K562 (cell line): ENCODE data around the gene ERGIC1. TPM values are rescaled to one million over a fixed set of nuclear protein-coding genes. Genes with fewer than 3 reads are reported as not detected.
A peak's percentile ranks its signal among the peaks of the same experiment; 100 is the strongest.

Experiments
- CREM ChIP-seq: IDR thresholded peaks from 2 replicates; pipeline ENCODE4 v1.6.1; 2014; ENCODE audit warnings: antibody characterized with exemption, low read depth
- DPF2 ChIP-seq: fragments of 450-650 bp; IDR thresholded peaks from 2 replicates; pipeline ENCODE4 v1.6.1; 2016
- FOSL1 ChIP-seq: fragments of 200-800 bp; sonication (Bioruptor generic); conservative IDR thresholded peaks from 2 replicates; pipeline ENCODE4 v1.6.1; 2016; ENCODE audit warnings: missing genetic modification characterization, missing compliant biosample characterization
- GATAD2A ChIP-seq: fragments of 450-650 bp; IDR thresholded peaks from 2 replicates; pipeline ENCODE4 v1.6.1; 2017
- MYBL2 ChIP-seq, 2 experiments: fragments of 450-650 bp in 1 of 2; sonication (generic) in 1 of 2; formaldehyde crosslinking in 1 of 2; IDR thresholded peaks; 2 replicates each; pipeline versions ENCODE4 v1.6.1 to v1.8.1; 2017 to 2022; ENCODE audit warnings: borderline replicate concordance in 1 of 2, inconsistent platforms in 1 of 2, low read depth in 1 of 2, mild to moderate bottlenecking in 1 of 2, missing genetic modification reagents in 1 of 2, moderate library complexity in 1 of 2
- NFE2 ChIP-seq: IDR thresholded peaks from 2 replicates; pipeline ENCODE4 v1.6.1; 2014; ENCODE audit warnings: antibody characterized with exemption, low read depth
- NONO ChIP-seq, 2 experiments: fragments of 200-400 bp in 1 of 2; fragments of 450-650 bp in 1 of 2; formaldehyde crosslinking in 1 of 2; IDR thresholded peaks; 2 replicates each; pipeline ENCODE4 v1.6.1; 2017; ENCODE audit warnings: low read depth in 2 of 2, mild to moderate bottlenecking in 2 of 2, moderate library complexity in 2 of 2, low read length in 1 of 2
- RB1 ChIP-seq: fragments of 450-650 bp; IDR thresholded peaks from 2 replicates; pipeline ENCODE4 v1.6.1; 2017; ENCODE audit warnings: low read depth, mild to moderate bottlenecking
- TAF15 ChIP-seq: fragments of 200-400 bp; formaldehyde crosslinking; IDR thresholded peaks from 2 replicates; pipeline ENCODE4 v1.6.1; 2017; ENCODE audit warnings: mild to moderate bottlenecking, low read depth, low read length, moderate library complexity
- TEAD4 ChIP-seq, 2 experiments: sonication (generic) in 1 of 2; formaldehyde crosslinking in 1 of 2; IDR thresholded peaks; 2 replicates each; pipeline versions ENCODE4 v1.6.1 to v1.8.0; 2012 to 2022; ENCODE audit warnings: borderline replicate concordance in 1 of 2, inconsistent platforms in 1 of 2, low read length in 1 of 2, mild to moderate bottlenecking in 1 of 2, missing genetic modification reagents in 1 of 2
- ZNF263 ChIP-seq: sonication (generic); formaldehyde crosslinking; IDR thresholded peaks from 2 replicates; pipeline ENCODE4 v1.8.0; 2022; ENCODE audit warnings: mild to moderate bottlenecking, missing genetic modification reagents, borderline replicate concordance
- ZNF518B ChIP-seq: fragments of 250-450 bp; sonication (Bioruptor Pico); IDR thresholded peaks from 2 replicates; pipeline ENCODE4 v1.5.0; 2021; ENCODE audit warnings: mild to moderate bottlenecking, moderate library complexity
- ZNF655 ChIP-seq: fragments of 250-450 bp; sonication (Bioruptor Pico); IDR thresholded peaks from 2 replicates; pipeline ENCODE4 v1.5.0; 2021
- polyA plus RNA-seq, 8 experiments: library from polyadenylated mRNA; depleted of rRNA in 4 of 8; stranded (reverse) in 5 of 8; unstranded in 3 of 8; fragments of >200 nt; fragmentation: Nextera tagmentation in 2 of 8; fragmentation: Illumina TruSeq in 1 of 8; extraction: Ambion mirVana in 2 of 8; extraction: Trizol in 1 of 8; gene quantifications; 2 replicates each; pipeline versions ENCODE4 v1.2.1 to v1.2.3, GENCODE V29; 2011 to 2014; ENCODE audit warnings: inconsistent platforms in 1 of 8, missing spikeins in 1 of 8
- total RNA-seq, 7 experiments: library from RNA; depleted of rRNA in 6 of 7; stranded (reverse); fragments of >200 nt in 6 of 7; fragmentation: Illumina TruSeq in 2 of 7; extraction: Trizol in 2 of 7; gene quantifications; 2 replicates each; pipeline versions ENCODE4 v1.2.1 to v1.2.3, GENCODE V29; 2011 to 2021; ENCODE audit warnings: low replicate concordance in 1 of 7

Gene ERGIC1
- total and polyA plus RNA-seq, 9 of the 15 experiments (the other 6 are each of a cell fraction or from before 2014, with no cell fraction given) = 5.5 to 68.4 (median 36.4) TPM

- TF ChIP-seq TAF15 = no peak
- TF ChIP-seq ZNF655 (CRISPR knock-in tag) = no peak
- no peak for TF ChIP-seq ZNF518B (CRISPR knock-in tag)
- 0 out of 2 replicates have a peak, but pooled peaks have one; percentile 3 for TF ChIP-seq FOSL1
- TF ChIP-seq NFE2 = no peak
- TF ChIP-seq NONO (IDR thresholded peaks at IDR 0.05; ENCODE audit: low read depth in 2 of 2, low read length in 1 of 2) = no peak
- peak; percentile 47; the same call in 1 of the 2 replicates for TF ChIP-seq CREM
- peak; percentile 32; the same call in 1 of the 2 replicates for TF ChIP-seq ZNF263 (CRISPR knock-in tag)
- TF ChIP-seq TEAD4 (IDR thresholded peaks at IDR 0.05; ENCODE audit: low read length) = peak; percentile 75
- TF ChIP-seq TEAD4 (CRISPR knock-in tag; IDR thresholded peaks at IDR 0.05; ENCODE audit: borderline replicate concordance) = no peak
- no peak for TF ChIP-seq MYBL2 (IDR thresholded peaks at IDR 0.05; ENCODE audit: low read depth)
- TF ChIP-seq MYBL2 (CRISPR knock-in tag; IDR thresholded peaks at IDR 0.05; ENCODE audit: borderline replicate concordance) = no peak
- TF ChIP-seq GATAD2A = no peak
- TF ChIP-seq DPF2 = peak; percentile 24; the same call in 1 of the 2 replicates
- TF ChIP-seq RB1 = peak; percentile 53
These were observed 68.7 kb downstream of the ERGIC1 start (continued) for GRCh38 chr5:172902497-172903472.
